Left ventricle myocardium inferior (tissue), 1 donor: ENCODE measurements around the gene DSG2. TPM values are rescaled to one million over a fixed set of nuclear protein-coding genes. Genes with fewer than 3 reads are reported as not detected.
"Not testable (repeated sequence)": the region's sequence is repeated elsewhere in the genome, so short reads cannot be mapped to it uniquely, and the experiment has no call there.

ENCODE experiments used
- DNase-seq: peaks from one replicate; pipeline ENCODE4 v3.0.0-alpha.2; 2020
- H3K27ac ChIP-seq: fragments of 200-600 bp; replicated peaks from 2 replicates; pipeline ENCODE4 v1.8.0; 2021
- H3K27me3 ChIP-seq: fragments of 200-600 bp; 2 replicates; pipeline ENCODE4 v1.8.0; 2021; ENCODE audit warnings: low read depth
- H3K36me3 ChIP-seq: fragments of 200-600 bp; 2 replicates; pipeline ENCODE4 v1.8.0; 2021
- H3K4me1 ChIP-seq: fragments of 200-600 bp; 2 replicates; pipeline ENCODE4 v1.8.0; 2021
- H3K4me3 ChIP-seq: fragments of 200-600 bp; 2 replicates; pipeline ENCODE4 v1.8.0; 2021; ENCODE audit warnings: mild to moderate bottlenecking, moderate library complexity
- H3K9me3 ChIP-seq: fragments of 200-600 bp; replicated peaks from 2 replicates; pipeline ENCODE4 v1.8.0; 2021
- intact Hi-C: fragments of 100-400 bp; cut with micrococcal nuclease; formaldehyde crosslinking; loops from one replicate; pipeline ENCODE4 v1.11.0; 2022
- total RNA-seq: library from RNA; stranded (reverse); fragmentation: NEBNext Ultra II Directional; extraction: Animal tissue kit (Norgen Biotek cat#: 25700); gene quantifications from one replicate; pipeline ENCODE4 v1.2.1, GENCODE V29; 2021
- TF ChIP-seq, protein P1 (sequence below): fragments of 200-600 bp; IDR thresholded peaks from 2 replicates; pipeline ENCODE4 v1.8.0; 2021; ENCODE audit warnings: antibody characterized with exemption, mild to moderate bottlenecking, borderline replicate concordance
- donor health status: DM: no; HTN: yes; CAD: no; lungs with severe emphysema.

The DSG2 gene
- total RNA-seq, 1 donor from 2014 or later, result 42.6 TPM

DNA sequence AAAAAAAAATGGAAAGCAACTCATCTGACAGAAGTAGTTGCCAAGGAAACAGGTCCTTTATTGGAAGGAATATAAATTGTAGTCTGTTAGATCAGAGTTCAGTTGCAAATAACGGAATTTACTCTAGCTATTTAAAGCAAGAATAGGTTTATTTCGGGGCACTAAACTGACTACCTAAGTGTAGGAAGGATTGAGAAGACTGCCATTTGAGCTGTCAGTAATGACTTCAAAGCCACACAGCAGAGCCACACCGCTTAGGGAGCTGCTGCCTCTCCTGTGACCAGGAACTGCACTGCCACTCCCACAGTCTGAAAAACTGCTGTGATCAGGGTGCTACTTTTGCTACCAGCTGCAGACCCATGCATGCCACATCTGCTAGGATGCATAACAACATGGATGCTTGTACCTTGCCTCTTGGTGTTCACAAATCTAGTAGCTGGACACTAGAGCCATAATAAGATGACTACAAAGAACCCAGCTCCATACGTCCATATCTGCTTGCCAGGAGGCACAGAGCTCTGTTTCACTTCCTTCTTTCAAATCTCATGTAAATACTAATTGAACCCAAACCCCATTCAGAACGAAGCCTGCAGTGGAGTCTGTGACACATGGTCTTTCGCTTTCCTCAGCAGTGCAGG is 2.2 kb downstream of the DSG2 start:
- no peak overlapping the region for H3K27ac ChIP-seq
- peaks cover 17% of the 10 kb centered on the region for H3K27me3 ChIP-seq
- no peak for DNase-seq
- intact Hi-C loops, result no loop called here
- TF ChIP-seq, protein P1, sequence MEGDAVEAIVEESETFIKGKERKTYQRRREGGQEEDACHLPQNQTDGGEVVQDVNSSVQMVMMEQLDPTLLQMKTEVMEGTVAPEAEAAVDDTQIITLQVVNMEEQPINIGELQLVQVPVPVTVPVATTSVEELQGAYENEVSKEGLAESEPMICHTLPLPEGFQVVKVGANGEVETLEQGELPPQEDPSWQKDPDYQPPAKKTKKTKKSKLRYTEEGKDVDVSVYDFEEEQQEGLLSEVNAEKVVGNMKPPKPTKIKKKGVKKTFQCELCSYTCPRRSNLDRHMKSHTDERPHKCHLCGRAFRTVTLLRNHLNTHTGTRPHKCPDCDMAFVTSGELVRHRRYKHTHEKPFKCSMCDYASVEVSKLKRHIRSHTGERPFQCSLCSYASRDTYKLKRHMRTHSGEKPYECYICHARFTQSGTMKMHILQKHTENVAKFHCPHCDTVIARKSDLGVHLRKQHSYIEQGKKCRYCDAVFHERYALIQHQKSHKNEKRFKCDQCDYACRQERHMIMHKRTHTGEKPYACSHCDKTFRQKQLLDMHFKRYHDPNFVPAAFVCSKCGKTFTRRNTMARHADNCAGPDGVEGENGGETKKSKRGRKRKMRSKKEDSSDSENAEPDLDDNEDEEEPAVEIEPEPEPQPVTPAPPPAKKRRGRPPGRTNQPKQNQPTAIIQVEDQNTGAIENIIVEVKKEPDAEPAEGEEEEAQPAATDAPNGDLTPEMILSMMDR, result no peak
- no peaks in the 10 kb centered on the region for H3K36me3 ChIP-seq
- no peaks in the 10 kb centered on the region for H3K9me3 ChIP-seq
- no peak overlapping the region for H3K4me3 ChIP-seq
- H3K4me1 ChIP-seq, result peaks cover 36% of the 10 kb centered on the region

- Histone ChIP-seq H3K4me1 (peaks cover 32% of the 10 kb centered on the region), H3K27me3 (peaks cover 10% of the 10 kb centered on the region), H3K4me3 (no peak overlapping the region), H3K9me3 (no peaks in the 10 kb centered on the region), H3K27ac (no peak overlapping the region), H3K36me3 (no peaks in the 10 kb centered on the region)
- intact Hi-C loops, result no loop called here
- no peak for DNase-seq
- TF ChIP-seq, protein P1, result no peak
These were observed 5.0 kb downstream of the DSG2 start for GRCh38 chr18:31503011-31503410.

DNA sequence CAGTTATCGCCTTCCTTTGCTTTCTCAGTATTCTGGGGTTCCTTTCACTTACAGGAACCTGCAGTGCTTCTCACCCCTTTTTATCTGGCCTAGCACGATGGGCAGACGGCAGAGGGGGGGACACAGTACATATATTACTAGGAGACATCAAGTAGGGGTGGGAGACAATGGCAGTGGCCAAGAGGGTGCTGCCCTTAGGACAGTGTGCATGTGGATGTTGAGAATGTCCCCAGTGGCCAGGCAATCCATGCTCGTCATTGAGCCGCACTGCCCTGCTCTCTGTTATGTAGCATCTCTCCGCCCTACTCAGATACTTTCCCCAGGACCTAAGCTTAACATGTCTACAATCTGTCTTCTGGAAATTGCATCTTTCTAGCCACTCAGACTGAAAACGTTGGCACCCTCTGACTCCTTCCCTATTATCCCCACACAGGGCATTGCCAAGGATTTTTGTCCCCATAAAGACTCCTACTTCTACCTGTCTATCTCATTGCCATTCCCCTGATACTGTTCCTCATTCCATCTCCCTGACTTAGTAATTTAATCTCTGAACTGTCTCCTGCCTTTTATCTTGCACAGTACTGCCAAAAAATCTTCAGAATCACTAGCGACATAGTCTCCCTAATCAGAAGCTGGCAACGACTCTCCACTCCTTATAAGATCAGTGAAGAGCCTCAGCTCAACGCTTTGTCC is 6.6 kb downstream of the DSG2 start:
- intact Hi-C loops, result no loop called here
- no peaks in the 10 kb centered on the region for H3K36me3 ChIP-seq
- H3K4me1 ChIP-seq, result peaks cover 17% of the 10 kb centered on the region
- no peaks in the 10 kb centered on the region for H3K9me3 ChIP-seq
- H3K27me3 ChIP-seq, result peaks cover 5% of the 10 kb centered on the region
- no peak overlapping the region for H3K4me3 ChIP-seq
- DNase-seq, result no peak
- TF ChIP-seq, protein P1, result no peak
- no peak overlapping the region for H3K27ac ChIP-seq

- Histone ChIP-seq H3K4me1 (peaks cover 12% of the 10 kb centered on the region), H3K27ac (no peak overlapping the region), H3K36me3 (no peaks in the 10 kb centered on the region), H3K27me3 (peaks cover 2% of the 10 kb centered on the region), H3K4me3 (no peak overlapping the region), H3K9me3 (no peaks in the 10 kb centered on the region)
- TF ChIP-seq, protein P1, result no peak
- DNase-seq, result no peak
- intact Hi-C loops, result no loop called here
These were observed 7.2 kb downstream of the DSG2 start for GRCh38 chr18:31505156-31505555.

DNA sequence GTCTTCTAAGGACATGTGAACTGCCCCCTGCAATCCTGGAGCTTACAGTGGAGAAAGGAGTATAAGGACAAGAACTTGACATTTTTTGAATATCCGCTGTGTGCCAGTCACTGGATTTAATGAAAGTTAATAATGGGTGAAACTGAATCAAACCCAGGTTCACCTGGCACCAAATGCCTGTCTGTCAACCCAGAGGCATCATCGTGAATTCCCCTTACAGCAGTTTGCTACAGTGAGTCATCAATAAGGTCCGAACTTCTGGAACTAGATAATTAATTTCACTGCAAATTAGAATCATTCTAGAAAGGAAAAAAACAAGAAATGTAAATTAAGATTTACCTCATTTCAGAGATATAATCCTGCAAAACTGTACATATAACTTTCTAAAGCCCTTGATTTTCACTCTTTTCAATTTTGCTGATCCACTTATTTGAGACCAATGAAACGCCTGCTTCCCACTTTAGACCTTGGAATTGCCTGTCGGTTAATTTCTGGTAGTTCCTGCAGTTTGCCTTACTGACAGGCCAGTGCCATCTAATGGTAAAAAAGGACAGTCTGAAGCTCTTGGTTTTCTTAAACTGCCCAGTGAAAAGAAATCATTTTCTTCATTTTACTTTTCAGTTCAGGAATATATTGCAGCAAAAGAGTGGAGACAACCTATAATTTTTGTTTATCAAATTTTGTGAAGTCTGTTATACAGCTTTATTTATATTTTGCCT is 8.2 kb downstream of the DSG2 start:
- H3K4me1 ChIP-seq, result peaks cover 8% of the 10 kb centered on the region
- TF ChIP-seq, protein P1, result peak; percentile 63
- no peak overlapping the region for H3K4me3 ChIP-seq
- no peaks in the 10 kb centered on the region for H3K36me3 ChIP-seq
- H3K27ac ChIP-seq, result no peak overlapping the region
- intact Hi-C loops, result no loop called here
- H3K9me3 ChIP-seq, result no peaks in the 10 kb centered on the region
- no peak for DNase-seq
- no peaks in the 10 kb centered on the region for H3K27me3 ChIP-seq

DNA sequence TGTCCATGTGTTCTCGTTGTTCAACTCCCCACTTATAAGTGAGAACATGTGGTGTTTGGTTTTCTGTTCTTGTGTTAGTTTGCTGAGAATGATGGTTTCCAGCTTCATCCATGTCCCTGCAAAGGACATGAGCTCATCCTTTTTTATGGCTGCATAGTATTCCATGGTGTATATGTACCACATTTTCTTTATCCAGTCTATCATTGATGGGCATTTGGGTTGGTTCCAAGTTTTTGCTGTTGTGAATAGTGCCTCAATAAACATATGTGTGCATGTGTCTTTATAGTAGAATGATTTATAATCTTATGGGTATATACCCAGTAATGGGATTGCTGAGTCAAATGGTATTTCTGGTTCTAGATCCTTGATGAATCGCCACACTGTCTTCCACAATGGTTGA is 9.1 kb downstream of the DSG2 start:
- DNase-seq, H3K4me3 ChIP-seq, H3K36me3 ChIP-seq, intact Hi-C loops, H3K27ac ChIP-seq, H3K9me3 ChIP-seq, H3K4me1 ChIP-seq, H3K27me3 ChIP-seq: not testable (repeated sequence)
